Posterior cingulate gyrus (tissue), 11 donors: ENCODE data around the gene VAT1L.

ENCODE experiments used
- DNase-seq, 10 donors: peaks; one replicate each; pipeline versions ENCODE4 v3.0.0 to v3.0.0-alpha.2; 2020 to 2021; ENCODE audit warnings: mixed read lengths in 3 of 10
- intact Hi-C: fragments of 100-400 bp; cut with DNase I; formaldehyde crosslinking; loops from one replicate; pipeline ENCODE4 v1.15.1; 2023

Gene VAT1L

GRCh38 chr16:77825196-77825595 lies 36.8 kb downstream of the VAT1L start:
- intact Hi-C loops: no loop called here
- DNase-seq: no peak

GRCh38 chr16:77827032-77827431 lies 38.7 kb downstream of the VAT1L start:
- DNase-seq: no peak
- intact Hi-C loops: no loop called here

- DNase-seq: no peak
- intact Hi-C loops: no loop called here
Measured at GRCh38 chr16:77833921-77834634, 45.7 kb downstream of the VAT1L start.

GRCh38 chr16:77834635-77835540 lies 46.5 kb downstream of the VAT1L start:
- intact Hi-C loops: no loop called here
- DNase-seq: no peak

GRCh38 chr16:77836801-77837200 lies 48.4 kb downstream of the VAT1L start:
- intact Hi-C loops: no loop called here
- DNase-seq: no peak

GRCh38 chr16:77838597-77839255 lies 50.4 kb downstream of the VAT1L start:
- intact Hi-C loops: no loop called here
- DNase-seq: no peak

- intact Hi-C loops: no loop called here
- DNase-seq: no peak
Measured at GRCh38 chr16:77840093-77840492, 51.7 kb downstream of the VAT1L start.

GRCh38 chr16:77840673-77841501 lies 52.5 kb downstream of the VAT1L start:
- no peak for DNase-seq
- intact Hi-C loops: no loop called here

- intact Hi-C loops: no loop called here
- no peak for DNase-seq
Measured at GRCh38 chr16:77841502-77841763, 53.1 kb downstream of the VAT1L start.

GRCh38 chr16:77842468-77842867 lies 54.1 kb downstream of the VAT1L start:
- no peak for DNase-seq
- intact Hi-C loops: no loop called here

- no peak for DNase-seq
- intact Hi-C loops: no loop called here
Measured at GRCh38 chr16:77843405-77843804, 55.0 kb downstream of the VAT1L start.

- intact Hi-C loops: no loop called here
- DNase-seq: no peak
Measured at GRCh38 chr16:77844801-77845200, 56.4 kb downstream of the VAT1L start.

- intact Hi-C loops: no loop called here
Measured at GRCh38 chr16:77849646-77850258, 61.4 kb downstream of the VAT1L start.

GRCh38 chr16:77850636-77851333 lies 62.4 kb downstream of the VAT1L start:
- DNase-seq: no peak
- intact Hi-C loops: no loop called here

More at GRCh38 chr16:77849646-77850258, 61.4 kb downstream of the VAT1L start:
- no peak for DNase-seq

- no peak for DNase-seq
- intact Hi-C loops: no loop called here
Measured at GRCh38 chr16:77853161-77853560, 64.8 kb downstream of the VAT1L start.

- DNase-seq: no peak
- intact Hi-C loops: no loop called here
Measured at GRCh38 chr16:77856438-77857160, 68.2 kb downstream of the VAT1L start.

- DNase-seq: no peak
- intact Hi-C loops: no loop called here
Measured at GRCh38 chr16:77858060-77858459, 69.7 kb downstream of the VAT1L start.

GRCh38 chr16:77859493-77860232 lies 71.3 kb downstream of the VAT1L start:
- intact Hi-C loops: no loop called here
- DNase-seq: no peak
